Measurements from ENCODE around the gene OBP2A.

Gene OBP2A

DNA sequence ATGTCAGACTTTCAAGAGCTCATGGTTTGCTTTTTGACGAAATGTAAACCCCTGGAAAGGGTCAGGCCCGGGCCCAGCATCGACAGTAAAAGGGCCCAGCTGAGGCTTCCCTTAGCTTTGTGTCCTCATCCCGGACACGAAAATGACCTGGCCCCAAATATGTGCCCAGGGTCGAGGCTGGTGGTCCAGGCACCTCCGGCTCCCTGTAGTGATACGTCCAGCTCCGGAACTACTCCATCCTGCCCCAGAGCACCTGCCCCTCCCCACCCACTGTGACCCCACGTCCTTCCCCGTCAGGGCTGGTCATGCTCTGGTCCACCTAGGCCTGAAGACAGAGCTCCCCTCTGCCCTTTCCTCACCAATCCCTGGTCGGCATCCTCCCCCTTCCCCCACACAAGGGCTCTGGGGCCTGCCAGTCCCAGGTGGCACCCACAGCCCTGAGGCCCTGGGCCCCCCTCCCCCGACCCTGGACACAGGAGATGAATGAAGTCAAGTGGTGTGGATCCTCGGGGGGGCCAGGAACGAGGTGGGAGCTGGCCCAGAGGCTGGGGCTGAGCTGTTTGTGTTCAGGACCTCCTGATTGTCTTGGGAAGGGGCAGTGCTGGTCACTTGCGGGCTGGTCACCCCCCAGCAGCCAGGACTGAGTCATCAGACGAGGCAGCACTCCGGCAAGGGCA is 6.2 kb downstream of the OBP2A start:
- no peak for DNase-seq (ENCODE audit: low read depth)

DNA sequence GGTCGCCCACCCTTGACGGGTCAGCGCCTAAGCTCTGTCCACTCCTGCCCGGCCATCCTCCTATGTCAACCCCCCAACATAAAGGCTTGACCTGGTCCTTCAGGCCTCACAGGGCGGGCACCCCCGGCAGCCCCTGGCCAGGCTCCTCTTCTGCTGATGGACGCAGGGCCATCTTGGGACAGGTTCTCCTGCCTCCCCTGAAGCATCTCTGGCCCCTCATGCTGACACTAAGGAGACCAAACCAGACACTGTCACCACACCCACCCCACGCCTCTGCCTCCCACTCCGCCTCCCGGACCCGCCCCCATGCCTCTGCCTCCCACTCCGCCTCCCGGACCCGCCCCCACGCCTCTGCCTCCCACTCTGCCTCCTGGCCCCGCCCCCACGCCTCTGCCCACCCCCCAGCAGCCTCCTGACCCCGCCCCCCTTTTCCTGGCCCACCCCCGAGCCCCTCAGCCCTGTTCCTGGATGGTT is 6.8 kb downstream of the OBP2A start:
- DNase-seq (ENCODE audit: low read depth) = no peak

DNA sequence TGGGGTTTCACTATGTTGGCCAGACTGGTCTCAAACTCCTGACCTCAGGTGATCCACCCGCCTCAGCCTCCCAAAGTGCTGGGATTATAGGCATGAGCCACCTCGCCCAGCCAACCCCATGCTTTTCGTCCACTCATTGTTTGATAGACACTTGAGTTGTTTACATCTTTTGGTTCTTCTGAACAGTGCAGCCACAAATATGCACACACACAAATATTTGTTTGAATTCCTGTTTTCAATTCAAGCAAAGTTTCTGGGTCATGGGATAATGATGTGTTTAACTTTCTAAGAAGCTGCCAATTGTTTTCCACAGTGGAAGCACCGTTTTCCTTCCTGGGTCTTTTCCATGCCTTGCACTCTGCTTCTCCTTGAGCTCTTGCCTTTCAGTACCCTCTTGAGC is 8.8 kb downstream of the OBP2A start:
- no peak for DNase-seq (ENCODE audit: low read depth)

DNA sequence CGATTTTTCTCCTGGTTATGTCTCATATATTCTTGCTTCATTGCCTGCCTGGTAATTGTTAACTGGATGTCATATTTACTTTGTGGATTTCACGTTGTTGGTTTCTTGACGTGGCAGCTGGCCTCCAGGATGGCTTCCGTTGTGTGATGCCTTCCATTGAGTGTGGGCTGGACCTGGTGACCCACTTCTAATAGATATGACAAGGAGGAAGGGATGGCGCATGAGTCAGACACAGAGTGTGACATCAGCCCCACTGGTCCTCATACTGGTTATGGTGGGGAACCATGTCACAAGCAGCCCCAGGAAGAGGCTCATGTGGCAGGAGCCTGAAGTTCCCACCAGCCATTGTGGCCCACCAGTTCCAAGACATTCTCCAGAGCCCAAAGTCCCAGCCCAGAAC is 9.3 kb downstream of the OBP2A start:
- DNase-seq (ENCODE audit: low read depth) = no peak

- no peak for DNase-seq (ENCODE audit: low read depth)
Observed at GRCh38 chr9:135555910-135556309, 10.0 kb downstream of the OBP2A start.

DNA sequence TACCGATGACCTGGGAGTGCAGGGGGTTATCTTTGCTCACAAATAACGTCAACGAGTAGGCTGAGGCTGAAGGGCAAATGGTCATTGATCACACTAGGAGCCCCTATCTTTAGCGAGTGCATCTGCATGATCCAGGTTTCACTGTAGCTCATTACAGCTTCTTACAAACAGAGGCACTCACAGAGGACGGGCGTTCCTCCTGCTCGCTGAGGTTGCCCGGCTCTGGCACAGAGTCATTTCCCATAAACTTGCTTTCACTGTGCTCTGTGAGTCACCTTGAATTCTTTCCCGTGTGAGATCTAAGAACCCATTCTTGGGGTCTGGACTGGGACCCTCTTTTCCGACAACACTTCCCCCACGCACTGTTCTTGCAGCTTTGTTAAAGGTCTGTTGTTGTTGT is 13.7 kb downstream of the OBP2A start:
- no peak for DNase-seq (ENCODE audit: low read depth)

DNA sequence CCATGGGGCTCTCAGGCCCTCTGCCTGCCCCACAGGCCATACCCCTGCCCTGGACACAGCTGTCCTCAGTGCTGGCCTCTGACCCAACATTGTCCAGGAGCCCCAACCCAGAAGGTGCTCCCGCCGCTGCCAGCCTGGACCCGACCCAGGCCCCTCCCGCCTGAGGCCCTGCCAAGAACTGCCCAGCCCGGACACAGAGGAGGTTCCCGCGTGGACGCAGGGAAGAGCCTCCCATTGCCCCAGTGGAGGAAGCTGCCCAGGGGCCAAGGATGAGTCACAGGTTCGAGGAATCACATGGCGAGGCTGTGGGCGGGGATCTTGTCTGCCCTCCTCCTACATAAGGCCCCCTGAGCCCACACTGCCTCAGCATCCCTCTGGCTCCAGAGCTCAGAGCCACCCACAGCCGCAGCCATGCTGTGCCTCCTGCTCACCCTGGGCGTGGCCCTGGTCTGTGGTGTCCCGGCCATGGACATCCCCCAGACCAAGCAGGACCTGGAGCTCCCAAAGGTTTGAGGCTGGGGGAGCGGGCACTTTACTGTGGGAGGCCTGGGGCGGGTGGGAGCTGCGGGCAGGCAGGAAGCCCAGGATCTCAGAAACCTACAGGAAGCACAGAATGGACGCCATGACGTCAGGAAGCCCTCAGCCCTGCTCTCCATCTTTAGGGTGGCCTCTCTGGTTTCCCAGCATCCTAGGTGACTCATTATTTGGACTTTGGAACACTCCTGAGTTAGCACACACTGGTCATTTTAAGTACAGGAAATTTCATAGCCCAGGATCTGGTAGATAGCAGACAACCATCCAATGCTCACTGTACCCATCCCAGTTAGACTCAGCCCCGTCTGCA is 15.7 kb downstream of the OBP2A start, which contains the start of gene PAEP:
TSS of gene PAEP (plus strand) at position 366 of the 844 bp plus-strand sequence.
- no peak for DNase-seq (ENCODE audit: low read depth)

DNA sequence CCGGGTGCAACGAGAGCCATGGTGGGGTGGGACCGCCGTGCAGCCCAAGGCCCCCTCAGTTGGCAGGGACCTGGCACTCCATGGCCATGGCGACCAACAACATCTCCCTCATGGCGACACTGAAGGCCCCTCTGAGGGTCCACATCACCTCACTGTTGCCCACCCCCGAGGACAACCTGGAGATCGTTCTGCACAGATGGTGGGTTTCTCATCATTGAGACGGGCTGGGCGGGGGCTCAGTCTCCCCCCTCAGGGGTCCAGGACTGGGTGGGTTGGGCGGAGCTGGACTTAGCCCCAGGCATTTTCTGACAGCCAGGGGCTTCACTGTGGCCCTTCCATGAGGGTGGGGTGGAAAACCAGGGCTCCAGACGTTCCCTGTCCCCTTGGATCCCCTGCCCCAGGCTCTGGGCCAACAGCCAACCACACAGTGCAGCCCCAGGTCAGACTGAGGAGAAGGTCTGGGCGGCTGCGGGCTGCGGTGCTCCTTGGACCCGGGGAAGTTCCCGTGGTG is 16.4 kb downstream of the OBP2A start:
- DNase-seq (ENCODE audit: low read depth) = no peak

DNA sequence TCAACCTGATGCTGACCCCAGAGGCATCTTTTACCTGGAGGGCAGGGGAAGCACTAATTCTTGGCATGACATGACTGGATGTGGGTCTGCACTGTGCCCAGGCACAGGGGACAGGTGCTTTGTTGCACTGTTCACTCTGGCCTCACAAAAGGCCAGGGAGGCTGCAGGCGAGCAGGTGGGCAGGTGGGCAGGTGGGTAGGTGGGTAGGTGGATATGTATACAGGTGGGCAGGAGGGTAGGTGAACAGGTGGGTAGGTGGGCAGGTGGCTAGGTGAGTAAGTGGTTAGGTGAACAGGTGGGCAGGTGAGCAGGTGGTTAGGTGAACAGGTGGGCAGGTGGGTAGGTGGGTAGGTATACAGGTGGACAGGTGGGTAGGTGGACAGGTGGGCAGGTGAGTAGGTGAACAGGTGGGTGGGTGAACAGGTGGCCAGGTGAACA is 17.1 kb downstream of the OBP2A start:
- no peak for DNase-seq (ENCODE audit: low read depth)

DNA sequence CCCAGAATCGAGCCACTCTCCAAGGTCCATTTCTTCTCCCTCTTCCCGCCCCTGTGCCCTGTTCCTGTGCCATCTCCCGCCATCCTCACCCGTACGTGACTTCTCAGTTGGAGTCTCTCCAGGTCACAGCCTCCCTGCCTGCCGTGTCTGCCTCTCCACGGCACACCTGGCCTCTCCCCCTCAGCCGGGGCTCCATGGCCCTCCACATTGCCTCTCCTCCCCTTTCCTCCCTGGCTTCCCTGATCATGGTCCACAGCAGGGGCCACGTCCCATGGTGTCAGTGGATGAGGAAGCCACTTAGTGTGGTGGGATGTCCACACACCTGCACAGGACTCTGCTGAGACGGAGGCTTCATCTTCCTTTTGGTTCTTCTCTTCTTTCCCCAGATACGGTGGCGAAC is 17.9 kb downstream of the OBP2A start:
- no peak for DNase-seq (ENCODE audit: low read depth)

DNA sequence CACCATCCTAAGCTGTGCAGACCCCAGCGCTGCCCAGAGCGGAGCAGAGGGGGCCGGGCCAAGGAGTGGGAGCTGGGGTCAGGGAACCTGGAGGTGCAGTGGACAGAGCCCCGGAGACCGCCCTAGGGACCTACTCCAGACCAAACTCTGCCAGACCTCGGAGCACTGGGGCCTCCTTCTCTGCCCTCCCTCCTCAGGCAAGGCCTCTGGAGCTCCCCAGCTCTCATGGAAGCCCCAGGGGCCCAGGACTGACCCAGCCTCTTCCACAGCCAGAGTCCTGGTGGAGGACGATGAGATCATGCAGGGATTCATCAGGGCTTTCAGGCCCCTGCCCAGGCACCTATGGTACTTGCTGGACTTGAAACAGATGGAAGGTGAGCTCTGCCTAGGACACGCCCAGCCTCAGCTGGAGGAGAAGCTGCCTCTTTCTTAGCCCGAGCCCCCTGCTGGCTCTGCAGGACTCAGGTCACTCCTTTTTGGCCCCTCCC is 19.3 kb downstream of the OBP2A start:
- no peak for DNase-seq (ENCODE audit: low read depth)

- no peak for DNase-seq (ENCODE audit: low read depth)
Observed at GRCh38 chr9:135565636-135566035, 19.7 kb downstream of the OBP2A start.

DNA sequence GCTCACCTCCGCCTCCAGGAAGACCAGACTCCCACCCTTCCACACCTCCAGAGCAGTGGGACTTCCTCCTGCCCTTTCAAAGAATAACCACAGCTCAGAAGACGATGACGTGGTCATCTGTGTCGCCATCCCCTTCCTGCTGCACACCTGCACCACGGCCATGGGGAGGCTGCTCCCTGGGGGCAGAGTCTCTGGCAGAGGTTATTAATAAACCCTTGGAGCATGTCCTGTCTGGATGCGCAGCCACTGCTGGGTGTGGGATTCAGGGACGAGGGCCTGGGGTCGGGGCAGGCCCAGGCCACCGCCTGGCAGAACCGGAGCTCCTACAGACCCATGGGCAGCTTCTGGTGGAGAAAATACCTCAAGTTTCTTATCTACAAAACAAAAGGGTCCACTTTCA is 20.6 kb downstream of the OBP2A start:
- no peak for DNase-seq (ENCODE audit: low read depth)

GRCh38 chr9:135567311-135567710 is 21.4 kb downstream of the OBP2A start:
- no peak for DNase-seq (ENCODE audit: low read depth)

DNA sequence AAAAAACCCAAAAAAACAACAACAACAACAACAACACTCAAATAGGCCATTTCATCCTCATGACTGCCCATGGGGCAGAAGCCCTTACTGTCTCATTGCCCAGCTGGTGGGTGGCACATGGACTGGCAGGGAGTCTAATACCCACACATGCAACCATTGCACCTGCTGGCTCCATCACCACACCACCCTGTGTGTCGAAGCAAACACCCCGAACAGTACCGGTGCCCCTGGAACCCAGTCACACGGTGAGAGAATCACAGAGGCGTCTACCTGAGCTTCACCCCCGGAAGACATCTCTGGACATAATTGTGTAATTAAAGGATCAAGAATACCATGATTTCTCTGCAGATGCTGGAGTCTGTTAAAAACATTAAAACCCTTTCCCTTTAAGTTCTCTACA is 22.1 kb downstream of the OBP2A start:
- no peak for DNase-seq (ENCODE audit: low read depth)

DNA sequence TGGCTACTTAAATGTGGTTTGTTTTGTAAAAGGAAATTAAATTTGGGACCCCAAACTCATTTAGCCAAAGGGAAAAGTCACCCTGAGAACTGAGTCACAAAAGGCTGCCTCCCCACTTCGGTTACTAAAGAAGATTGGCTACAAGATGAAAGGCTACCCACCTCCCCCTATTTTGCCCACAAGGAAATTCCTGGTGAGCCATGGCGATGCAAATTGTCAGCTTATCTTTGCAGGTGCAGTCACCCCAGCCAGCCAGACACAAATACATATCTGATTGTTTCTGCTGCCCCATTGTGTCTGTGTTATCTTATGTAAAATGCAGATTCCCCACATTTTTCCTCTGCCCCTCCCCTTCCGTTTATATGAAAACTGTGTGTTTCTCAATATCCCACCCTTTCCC is 24.5 kb downstream of the OBP2A start:
- no peak for DNase-seq (ENCODE audit: low read depth)

- no peak for DNase-seq (ENCODE audit: low read depth)
Observed at GRCh38 chr9:135572233-135572632, 26.3 kb downstream of the OBP2A start.

- no peak for DNase-seq (ENCODE audit: low read depth)
Observed at GRCh38 chr9:135573124-135573523, 27.2 kb downstream of the OBP2A start.

GRCh38 chr9:135574331-135574730 is 28.4 kb downstream of the OBP2A start:
- DNase-seq (ENCODE audit: low read depth) = no peak

- DNase-seq (ENCODE audit: low read depth) = no peak
Observed at GRCh38 chr9:135574943-135575342, 29.0 kb downstream of the OBP2A start.

DNA sequence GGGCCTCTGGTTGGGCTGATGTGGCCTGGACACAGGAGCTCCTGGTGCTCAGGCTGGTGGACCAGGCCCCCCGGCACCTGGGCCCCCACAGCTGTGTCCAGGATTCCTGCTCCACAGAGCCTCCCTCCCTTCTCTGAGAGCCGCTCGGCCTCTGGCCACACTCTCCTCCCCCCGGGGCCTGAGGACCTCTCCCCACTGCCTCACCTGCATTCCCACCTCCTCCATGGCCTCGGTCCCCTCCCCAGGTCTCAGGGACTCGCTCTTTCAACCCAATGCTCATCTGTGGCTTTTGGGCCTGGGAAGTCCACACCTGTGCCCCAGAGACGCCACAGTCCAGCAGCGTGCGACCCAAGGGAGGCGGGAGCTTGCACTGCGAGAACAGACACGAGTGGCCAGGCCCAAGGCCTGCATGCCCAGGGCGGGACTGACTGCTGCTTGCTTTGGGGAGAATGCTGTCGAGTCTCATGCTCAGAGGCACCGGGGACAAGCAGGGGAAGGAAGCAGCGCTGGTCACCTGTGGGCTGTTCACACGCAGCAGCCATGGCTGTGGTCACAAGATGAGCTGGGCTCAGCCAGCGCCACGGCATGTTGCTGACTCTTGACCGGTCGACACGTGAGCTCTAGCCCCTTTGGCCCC is 30.2 kb downstream of the OBP2A start:
- DNase-seq (ENCODE audit: low read depth) = no peak

- DNase-seq (ENCODE audit: low read depth) = no peak
Observed at GRCh38 chr9:135577256-135577655, 31.3 kb downstream of the OBP2A start.

DNA sequence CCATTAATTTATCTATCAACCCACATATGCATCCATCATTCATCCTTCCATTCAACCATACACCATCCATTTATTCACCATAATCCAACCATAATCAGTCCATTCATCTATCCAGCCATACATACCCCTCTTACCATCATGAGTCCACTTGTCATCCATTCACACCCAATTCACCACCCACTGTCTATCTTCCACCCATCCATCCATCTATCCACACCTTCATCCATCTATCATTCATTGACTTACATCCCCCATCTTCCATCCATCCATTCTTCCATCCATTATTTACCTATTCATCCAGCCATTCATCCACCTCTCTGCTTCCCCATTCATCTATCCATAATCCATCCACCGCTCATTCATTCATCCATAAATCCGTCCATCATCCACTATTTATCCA is 33.4 kb downstream of the OBP2A start:
- DNase-seq (ENCODE audit: low read depth) = no peak

All from stromal cell of bone marrow (primary cell).